MCF 10A (cell line): ENCODE results near the gene ASIC3. TPM values are rescaled to one million over a fixed set of nuclear protein-coding genes. Genes with fewer than 3 reads are reported as not detected.
A peak's percentile ranks its signal among the peaks of the same experiment; 100 is the strongest.

Experiments
- BruUV-seq: library from RNA; stranded (reverse); fragments of 400-500 nt; replicated peaks from 2 replicates; lab custom pipeline; 2021; lab: Mats Ljungman, UMichigan
- CTCF ChIA-PET: fragments of 300-600 bp; sonication (Branson Sonifier 250); formaldehyde crosslinking; extraction: SDS; loops from one replicate; lab custom pipeline; 2021; ENCODE audit warnings: antibody characterized with exemption, inconsistent platforms; lab: Yijun Ruan, JAX
- POLR2A ChIA-PET: fragments of 300-600, 350-650 bp; sonication (Branson Sonifier 250); formaldehyde crosslinking; extraction: SDS; loops from one replicate; lab custom pipeline; 2020; ENCODE audit warnings: antibody characterized with exemption, inconsistent platforms; lab: Yijun Ruan, JAX
- DNase-seq: peaks from one replicate; pipeline ENCODE4 v3.0.0-alpha.2; 2018; ENCODE audit not compliant: unreplicated experiment
- H3K27ac Mint-ChIP-seq: one replicate; pipeline ENCODE4 v1.8.0; 2022; ENCODE audit warnings: mild to moderate bottlenecking, low read depth, mixed read lengths; ENCODE audit not compliant: unreplicated experiment
- H3K27me3 Mint-ChIP-seq: one replicate; pipeline ENCODE4 v1.8.0; 2022; ENCODE audit warnings: mixed read lengths; ENCODE audit not compliant: insufficient read depth, unreplicated experiment
- H3K36me3 Mint-ChIP-seq: one replicate; pipeline ENCODE4 v1.8.0; 2022; ENCODE audit warnings: mild to moderate bottlenecking, moderate library complexity, mixed read lengths; ENCODE audit not compliant: insufficient read depth, unreplicated experiment
- H3K4me1 Mint-ChIP-seq: one replicate; pipeline ENCODE4 v1.8.0; 2022; ENCODE audit warnings: mixed read lengths; ENCODE audit not compliant: insufficient read depth, unreplicated experiment
- H3K4me3 Mint-ChIP-seq: one replicate; pipeline ENCODE4 v1.8.0; 2022; ENCODE audit warnings: mild to moderate bottlenecking, moderate library complexity, mixed read lengths; ENCODE audit not compliant: unreplicated experiment
- H3K9me3 Mint-ChIP-seq: one replicate; pipeline ENCODE4 v1.8.0; 2022; ENCODE audit warnings: mixed read lengths; ENCODE audit not compliant: unreplicated experiment
- intact Hi-C: fragments of 100-400 bp; cut with micrococcal nuclease; formaldehyde crosslinking; loops from 2 replicates; pipeline ENCODE4 v1.14.1; 2022
- total RNA-seq: library from RNA; stranded (reverse); gene quantifications from 2 replicates; pipeline ENCODE4 v1.2.3, GENCODE V29; 2022
- TF ChIP-seq, protein P1 (sequence below): fragments of 200-600 bp; IDR thresholded peaks from one replicate; pipeline ENCODE4 v1.8.0; 2022; ENCODE audit warnings: antibody characterized with exemption, mild to moderate bottlenecking; ENCODE audit not compliant: unreplicated experiment

Gene ASIC3
- total RNA-seq, 1 experiment from 2014 or later, result 3.9 TPM

DNA sequence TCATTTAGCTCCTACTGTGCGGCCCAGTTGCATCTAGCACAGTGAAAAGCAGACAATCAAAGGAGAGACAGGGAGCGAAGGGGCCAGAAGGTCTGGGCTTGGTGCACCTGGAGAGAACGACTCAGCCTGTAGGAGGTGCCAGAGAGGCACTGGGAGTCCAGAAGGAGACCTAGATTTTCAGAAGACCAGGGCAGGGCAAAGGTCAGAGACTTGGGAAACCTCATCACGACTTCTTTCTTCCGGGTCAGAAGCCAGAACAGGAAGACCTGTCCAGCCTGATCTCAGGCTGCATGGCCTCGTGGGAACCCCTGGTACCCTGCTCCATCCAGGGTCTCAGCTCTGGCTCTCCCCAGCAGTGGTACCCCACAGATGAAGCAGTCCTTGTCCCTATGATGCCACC, 43.1 kb downstream of the ASIC3 start:
- TF ChIP-seq, protein P1, sequence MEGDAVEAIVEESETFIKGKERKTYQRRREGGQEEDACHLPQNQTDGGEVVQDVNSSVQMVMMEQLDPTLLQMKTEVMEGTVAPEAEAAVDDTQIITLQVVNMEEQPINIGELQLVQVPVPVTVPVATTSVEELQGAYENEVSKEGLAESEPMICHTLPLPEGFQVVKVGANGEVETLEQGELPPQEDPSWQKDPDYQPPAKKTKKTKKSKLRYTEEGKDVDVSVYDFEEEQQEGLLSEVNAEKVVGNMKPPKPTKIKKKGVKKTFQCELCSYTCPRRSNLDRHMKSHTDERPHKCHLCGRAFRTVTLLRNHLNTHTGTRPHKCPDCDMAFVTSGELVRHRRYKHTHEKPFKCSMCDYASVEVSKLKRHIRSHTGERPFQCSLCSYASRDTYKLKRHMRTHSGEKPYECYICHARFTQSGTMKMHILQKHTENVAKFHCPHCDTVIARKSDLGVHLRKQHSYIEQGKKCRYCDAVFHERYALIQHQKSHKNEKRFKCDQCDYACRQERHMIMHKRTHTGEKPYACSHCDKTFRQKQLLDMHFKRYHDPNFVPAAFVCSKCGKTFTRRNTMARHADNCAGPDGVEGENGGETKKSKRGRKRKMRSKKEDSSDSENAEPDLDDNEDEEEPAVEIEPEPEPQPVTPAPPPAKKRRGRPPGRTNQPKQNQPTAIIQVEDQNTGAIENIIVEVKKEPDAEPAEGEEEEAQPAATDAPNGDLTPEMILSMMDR, result peak; percentile 61
- POLR2A ChIA-PET, result interaction anchor here (0.5 to 1.1 kb wide), 2 partner anchors 12 to 273 kb away, joined by 3 read pairs; no protein-coding TSS in a partner anchor
- Mint-ChIP-seq H3K4me1 (peaks cover 23% of the 10 kb centered on the region), H3K27ac (no peak overlapping the region), H3K4me3 (no peak overlapping the region), H3K36me3 (peaks cover 15% of the 10 kb centered on the region), H3K27me3 (no peaks in the 10 kb centered on the region), H3K9me3 (no peaks in the 10 kb centered on the region)
- CTCF ChIA-PET, result interaction anchor here (0.6 to 15.0 kb wide), 10 partner anchors 11 to 266 kb away, joined by 3 to 315 read pairs (median 3); partner anchors contain the start of gene FASTK
- no TSS peak for BruUV-seq
- intact Hi-C loops, result no loop called here
- DNase-seq, result peak; percentile 42

DNA sequence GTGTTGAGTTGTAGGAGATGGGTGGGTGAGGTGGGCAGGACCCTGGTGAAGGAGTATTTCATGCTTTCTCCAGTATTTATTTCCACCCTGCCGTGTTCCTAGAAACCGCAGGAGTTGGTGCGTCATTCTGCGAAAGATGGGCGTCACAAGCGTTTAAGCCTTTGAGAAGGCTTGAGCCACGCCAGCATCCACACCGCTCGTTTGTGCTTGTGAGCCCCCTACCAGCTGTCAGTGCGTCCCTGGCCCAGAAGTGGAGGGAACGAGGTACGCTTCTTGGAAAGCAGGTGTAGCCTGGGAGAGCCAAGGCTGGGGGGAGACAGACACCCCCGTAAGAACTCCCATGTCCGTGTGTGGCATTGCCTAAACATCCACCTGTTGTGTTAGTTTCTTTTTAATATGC, 43.7 kb downstream of the ASIC3 start:
- ChIA-PET POLR2A (interaction anchor here (0.5 to 0.6 kb wide), 2 partner anchors 22 to 274 kb away, joined by 3 read pairs; no protein-coding TSS in a partner anchor), CTCF (interaction anchor here (0.9 to 15.0 kb wide), 5 partner anchors 18 to 73 kb away, joined by 3 to 315 read pairs (median 5); no protein-coding TSS in a partner anchor)
- Mint-ChIP-seq H3K9me3 (no peaks in the 10 kb centered on the region), H3K4me3 (no peak overlapping the region), H3K27me3 (no peaks in the 10 kb centered on the region), H3K27ac (no peak overlapping the region), H3K36me3 (peaks cover 13% of the 10 kb centered on the region), H3K4me1 (peaks cover 23% of the 10 kb centered on the region)
- no peak for DNase-seq
- no TSS peak for BruUV-seq
- intact Hi-C loops, result no loop called here
- TF ChIP-seq, protein P1, result no peak

DNA sequence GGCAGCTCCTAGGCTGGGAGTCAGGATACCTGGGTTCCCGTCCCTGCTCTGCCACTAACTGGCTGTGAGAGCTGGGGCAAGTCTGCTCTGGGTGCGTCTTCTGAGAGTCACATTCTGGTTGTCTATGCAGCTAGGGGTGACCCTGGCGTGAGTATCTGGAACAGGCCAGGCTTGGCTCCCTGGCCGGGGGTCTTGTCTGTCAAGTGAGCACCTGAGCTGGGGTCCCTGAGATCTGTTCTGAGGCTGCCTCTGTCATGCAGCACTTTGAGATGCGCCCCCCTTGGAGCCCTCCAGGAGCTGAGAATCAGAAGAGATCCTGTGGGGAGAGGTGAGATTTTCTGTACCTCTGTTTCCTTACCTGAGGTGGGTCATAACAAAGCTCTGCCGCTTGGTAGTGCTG, 45.4 kb downstream of the ASIC3 start:
- H3K27me3 Mint-ChIP-seq, result no peaks in the 10 kb centered on the region
- no peak overlapping the region for H3K4me3 Mint-ChIP-seq
- TF ChIP-seq, protein P1, result no peak
- intact Hi-C loops, result no loop called here
- no TSS peak for BruUV-seq
- peaks cover 18% of the 10 kb centered on the region for H3K36me3 Mint-ChIP-seq
- H3K9me3 Mint-ChIP-seq, result no peaks in the 10 kb centered on the region
- H3K4me1 Mint-ChIP-seq, result peaks cover 22% of the 10 kb centered on the region
- no peak overlapping the region for H3K27ac Mint-ChIP-seq
- DNase-seq, result no peak
- CTCF ChIA-PET, result interaction anchor here (0.5 to 15.0 kb wide), 5 partner anchors 9 to 1650 kb away, joined by 3 to 315 read pairs (median 4); partner anchors contain the start of gene FASTK
- POLR2A ChIA-PET, result interaction anchor here (0.6 to 0.9 kb wide), 2 partner anchors 26 to 31 kb away, joined by 3 to 4 read pairs; no protein-coding TSS in a partner anchor

DNA sequence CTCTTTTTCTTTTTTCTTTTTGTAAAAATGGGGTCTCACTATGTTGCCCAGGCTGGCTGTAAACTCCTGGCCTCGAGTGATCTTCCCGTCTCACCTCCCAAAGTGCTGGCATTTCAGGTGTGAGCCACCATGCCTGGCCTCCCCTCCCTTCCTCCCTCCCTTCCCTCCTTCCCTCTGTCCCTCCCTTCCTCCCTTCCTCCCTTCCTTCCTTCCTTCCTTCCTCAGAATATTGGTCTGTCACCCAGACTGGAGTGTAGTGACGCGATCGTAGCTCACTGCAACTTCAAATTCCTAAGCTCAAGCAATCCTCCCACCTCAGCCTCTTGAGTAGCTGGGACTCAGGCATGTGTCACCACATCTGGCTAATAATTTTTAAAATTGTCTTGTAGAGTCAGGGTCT, 46.3 kb downstream of the ASIC3 start:
- Mint-ChIP-seq H3K4me1 (peaks cover 12% of the 10 kb centered on the region), H3K4me3 (no peak overlapping the region), H3K27ac (no peak overlapping the region), H3K9me3 (no peaks in the 10 kb centered on the region), H3K27me3 (no peaks in the 10 kb centered on the region), H3K36me3 (peaks cover 18% of the 10 kb centered on the region)
- CTCF ChIA-PET, result interaction anchor here (0.6 to 15.0 kb wide), 3 partner anchors 10 to 48 kb away, joined by 4 to 315 read pairs (median 7); no protein-coding TSS in a partner anchor
- no TSS peak for BruUV-seq
- POLR2A ChIA-PET, result interaction anchor here (0.8 kb wide), 1 partner anchor 11 kb away, joined by 3 read pairs; the partner anchor contains the start of gene TMUB1
- intact Hi-C loops, result no loop called here
- no peak for DNase-seq
- TF ChIP-seq, protein P1, result no peak
